Tibial nerve (tissue), 4 donors: ENCODE results near the gene GM2A. TPM values are rescaled to one million over a fixed set of nuclear protein-coding genes. Genes with fewer than 3 reads are reported as not detected.
"Not testable (repeated sequence)": the region's sequence is repeated elsewhere in the genome, so short reads cannot be mapped to it uniquely, and the experiment has no call there.

Experiments
- DNase-seq, 2 donors: peaks; one replicate each; pipeline ENCODE4 v3.0.0-alpha.2; 2019; ENCODE audit warnings: low spot score in 2 of 2
- H3K27ac ChIP-seq, 4 donors: fragments of 200-600 bp; sonication (generic) in 3 of 4; one replicate each; pipeline ENCODE4 v1.5.1; 2017 to 2019; ENCODE audit warnings: mild to moderate bottlenecking in 1 of 4
- H3K27me3 ChIP-seq, 2 donors: fragments of 200-600 bp; sonication (generic) in 1 of 2; one replicate each; pipeline versions ENCODE4 v1.5.1 to v1.6.0; 2017 to 2019
- H3K36me3 ChIP-seq, 3 donors: fragments of 200-600 bp; sonication (generic); one replicate each; pipeline ENCODE4 v1.5.1; 2018 to 2019
- H3K4me1 ChIP-seq, 4 donors: fragments of 200-600 bp; sonication (generic) in 3 of 4; one replicate each; pipeline ENCODE4 v1.5.1; 2017 to 2019
- H3K4me3 ChIP-seq, 4 donors: fragments of 200-600 bp; sonication (generic) in 3 of 4; one replicate each; pipeline ENCODE4 v1.5.1; 2017 to 2019; ENCODE audit warnings: mild to moderate bottlenecking in 1 of 4, moderate library complexity in 1 of 4
- H3K9me3 ChIP-seq, 4 donors: fragments of 200-600 bp; sonication (generic) in 3 of 4; one replicate each; pipeline ENCODE4 v1.5.1; 2017 to 2019
- EP300 ChIP-seq, 2 donors: sonication (generic); formaldehyde crosslinking; IDR thresholded peaks; one replicate each; pipeline ENCODE4 v1.6.1; 2017; ENCODE audit warnings: antibody characterized with exemption in 2 of 2, mild to moderate bottlenecking in 1 of 2
- POLR2A ChIP-seq, 2 donors: fragments of 450-650 bp; IDR thresholded peaks; one replicate each; pipeline ENCODE4 v1.6.1; 2017; ENCODE audit warnings: antibody characterized with exemption in 2 of 2, mild to moderate bottlenecking in 2 of 2, moderate library complexity in 2 of 2
- WGBS, 2 donors: methylation state at CpG; one replicate each; pipeline ENCODE4 v1.1.5; 2018; 5-methylcytosine and 5-hydroxymethylcytosine counted together
- total RNA-seq, 4 donors: library from RNA; depleted of rRNA; stranded (reverse); fragments of >200 nt; gene quantifications; one replicate each; pipeline ENCODE4 v1.1.0, GENCODE V29; 2016
- TF ChIP-seq, protein P1 (sequence below), 5 experiments: fragments of 200-600 bp in 3 of 5; fragments of 450-650 bp in 2 of 5; sonication (generic) in 3 of 5; IDR thresholded peaks; one replicate each; pipeline ENCODE4 v1.5.1; 2016 to 2019; ENCODE audit warnings: antibody characterized with exemption in 5 of 5, mild to moderate bottlenecking in 3 of 5, moderate library complexity in 2 of 5

The GM2A gene
- total RNA-seq, 4 donors from 2014 or later = 30.3 to 37.5 (median 33.7) TPM

DNA sequence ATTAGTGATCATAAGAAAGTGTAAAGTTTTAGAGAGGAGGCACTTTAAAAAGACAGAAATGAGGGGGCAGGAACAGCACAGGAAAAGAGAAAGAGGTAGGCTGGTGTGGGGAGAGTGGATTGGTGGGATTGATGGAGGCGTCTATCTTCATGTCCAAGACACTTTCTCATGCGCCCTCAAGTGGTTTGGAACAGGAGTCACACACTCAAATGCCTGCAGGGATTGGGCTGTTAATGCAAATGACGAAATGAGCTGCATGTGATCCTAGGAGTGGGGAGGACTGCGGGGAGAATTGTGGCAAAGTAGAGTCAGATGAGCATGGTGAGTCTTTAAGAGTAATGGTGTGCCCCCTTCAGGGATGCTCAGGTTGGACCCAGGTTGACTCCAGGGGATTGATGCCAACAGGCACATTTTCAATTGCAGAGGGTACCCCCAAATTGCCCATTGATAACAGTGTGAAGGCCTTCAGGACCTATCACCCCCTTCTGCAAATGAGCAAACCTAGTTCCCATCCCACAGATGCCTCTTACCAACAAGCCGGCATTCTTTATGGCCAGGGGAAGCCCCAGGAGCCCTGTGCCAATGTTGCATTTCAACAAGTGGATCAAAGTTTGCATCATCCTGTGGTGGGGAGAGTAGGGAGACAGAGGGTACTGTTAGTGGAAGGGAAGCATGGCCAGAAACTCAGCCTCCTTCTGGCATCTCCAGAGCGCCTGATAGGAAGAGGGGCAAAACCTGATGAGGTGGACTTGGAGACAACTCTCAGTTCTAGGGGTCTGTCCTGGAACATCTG is 45.3 kb downstream of the GM2A start:
- no peaks in the 10 kb centered on the region for H3K9me3 ChIP-seq
- 52 to 87% methylated on average over 6 of the region's 6 CpGs for WGBS, 2 donors
- no peak overlapping the region for H3K4me3 ChIP-seq
- H3K36me3 ChIP-seq = no peaks in the 10 kb centered on the region
- H3K27ac ChIP-seq = no peak overlapping the region
- DNase-seq = peak in 1 of 2 donors; percentile 15
- no peaks in the 10 kb centered on the region for H3K27me3 ChIP-seq
- TF ChIP-seq, protein P1, sequence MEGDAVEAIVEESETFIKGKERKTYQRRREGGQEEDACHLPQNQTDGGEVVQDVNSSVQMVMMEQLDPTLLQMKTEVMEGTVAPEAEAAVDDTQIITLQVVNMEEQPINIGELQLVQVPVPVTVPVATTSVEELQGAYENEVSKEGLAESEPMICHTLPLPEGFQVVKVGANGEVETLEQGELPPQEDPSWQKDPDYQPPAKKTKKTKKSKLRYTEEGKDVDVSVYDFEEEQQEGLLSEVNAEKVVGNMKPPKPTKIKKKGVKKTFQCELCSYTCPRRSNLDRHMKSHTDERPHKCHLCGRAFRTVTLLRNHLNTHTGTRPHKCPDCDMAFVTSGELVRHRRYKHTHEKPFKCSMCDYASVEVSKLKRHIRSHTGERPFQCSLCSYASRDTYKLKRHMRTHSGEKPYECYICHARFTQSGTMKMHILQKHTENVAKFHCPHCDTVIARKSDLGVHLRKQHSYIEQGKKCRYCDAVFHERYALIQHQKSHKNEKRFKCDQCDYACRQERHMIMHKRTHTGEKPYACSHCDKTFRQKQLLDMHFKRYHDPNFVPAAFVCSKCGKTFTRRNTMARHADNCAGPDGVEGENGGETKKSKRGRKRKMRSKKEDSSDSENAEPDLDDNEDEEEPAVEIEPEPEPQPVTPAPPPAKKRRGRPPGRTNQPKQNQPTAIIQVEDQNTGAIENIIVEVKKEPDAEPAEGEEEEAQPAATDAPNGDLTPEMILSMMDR (IDR thresholded peaks at IDR 0.05) = peak in 2 of 5 experiments; percentile 44 to 48
- no peak for TF ChIP-seq POLR2A (IDR thresholded peaks at IDR 0.05)
- no peak for TF ChIP-seq EP300 (IDR thresholded peaks at IDR 0.05)
- H3K4me1 ChIP-seq = no peaks in the 10 kb centered on the region

DNA sequence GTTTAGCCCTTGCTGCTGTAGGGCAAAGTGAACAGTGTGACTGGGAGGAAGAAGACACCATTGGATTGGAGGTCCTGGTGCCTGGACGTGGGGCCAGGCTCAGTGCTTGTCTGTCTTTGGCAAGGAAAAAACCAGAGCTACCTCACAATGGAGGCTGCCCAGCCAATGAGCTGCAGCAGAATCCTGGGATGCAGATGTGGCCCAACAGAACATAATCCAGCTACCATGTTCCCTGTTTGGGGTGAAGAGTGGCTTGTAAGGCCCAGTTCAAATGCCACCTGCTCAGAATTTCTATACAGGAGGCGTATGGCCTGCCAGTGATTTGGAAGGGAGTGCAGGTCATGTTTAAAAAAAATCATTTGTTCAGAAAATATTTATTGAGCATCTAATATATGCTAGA is 50.7 kb downstream of the GM2A start, which contains the start of gene SLC36A3:
SLC36A3 (minus strand) TSS at position 101 of the 400 bp plus-strand sequence. CDS start 412 bp downstream, outside the sequence.
- DNase-seq = no peak
- Histone ChIP-seq H3K27ac (no peak within 1 kb of the TSS), H3K36me3 (no peaks in the 10 kb centered on the region), H3K4me3 (no peak within 1 kb of the TSS), H3K4me1 (no peaks in the 10 kb centered on the region), H3K27me3 (no peaks in the 10 kb centered on the region), H3K9me3 (no peaks in the 10 kb centered on the region)
- 71 to 87% methylated on average over 2 of the region's 2 CpGs for WGBS, 2 donors
- TF ChIP-seq, protein P1 (IDR thresholded peaks at IDR 0.05) = no peak

DNA sequence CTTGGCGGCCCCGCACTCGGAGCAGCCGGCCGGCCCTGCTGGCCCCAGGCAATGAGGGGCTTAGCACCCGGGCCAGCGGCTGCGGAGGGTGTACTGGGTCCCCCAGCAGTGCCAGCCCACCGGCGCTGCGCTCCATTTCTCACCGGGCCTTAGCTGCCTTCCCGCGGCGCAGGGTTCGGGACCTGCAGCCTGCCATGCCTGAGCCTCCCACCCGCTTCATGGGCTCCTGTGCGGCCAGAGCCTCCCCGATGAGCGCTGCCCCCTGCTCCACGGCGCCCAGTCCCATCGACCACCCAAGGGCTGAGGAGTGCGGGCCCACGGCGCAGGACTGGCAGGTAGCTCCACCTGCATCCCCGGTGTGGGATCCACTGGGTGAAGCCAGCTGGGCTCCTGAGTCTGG is 56.3 kb downstream of the GM2A start:
- not testable (repeated sequence) for DNase-seq, H3K27me3 ChIP-seq, H3K4me1 ChIP-seq, H3K27ac ChIP-seq, H3K36me3 ChIP-seq, H3K4me3 ChIP-seq
- H3K9me3 ChIP-seq = peaks cover 0 to 25% (median 0%) of the 10 kb centered on the region in 4 donors
- WGBS, 2 donors = 99 to 100% methylated on average over 2 to 14 of the region's 27 CpGs

DNA sequence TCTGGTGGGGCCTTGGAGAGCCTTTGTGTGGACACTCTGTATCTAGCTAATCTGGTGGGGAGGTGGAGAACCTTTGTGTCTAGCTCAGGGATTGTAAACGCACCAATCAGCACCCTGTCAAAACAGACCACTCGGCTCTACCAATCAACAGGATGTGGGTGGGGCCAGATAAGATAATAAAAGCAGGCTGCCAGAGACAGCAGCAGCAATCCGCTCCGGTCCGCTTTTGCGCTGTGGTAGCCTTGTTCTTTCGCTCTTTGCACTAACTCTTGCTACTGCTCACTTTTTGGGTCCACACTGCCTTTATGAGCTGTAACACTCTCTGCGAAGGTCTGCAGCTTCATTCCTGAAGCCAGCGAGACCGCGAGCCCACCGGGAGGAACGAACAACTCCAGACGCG is 56.8 kb downstream of the GM2A start:
- H3K27ac ChIP-seq, DNase-seq, H3K4me3 ChIP-seq, H3K4me1 ChIP-seq, H3K27me3 ChIP-seq, H3K36me3 ChIP-seq: not testable (repeated sequence)
- 91 to 94% methylated on average over 15 of the region's 15 CpGs for WGBS, 2 donors
- peaks cover 0 to 25% (median 0%) of the 10 kb centered on the region in 4 donors for H3K9me3 ChIP-seq

DNA sequence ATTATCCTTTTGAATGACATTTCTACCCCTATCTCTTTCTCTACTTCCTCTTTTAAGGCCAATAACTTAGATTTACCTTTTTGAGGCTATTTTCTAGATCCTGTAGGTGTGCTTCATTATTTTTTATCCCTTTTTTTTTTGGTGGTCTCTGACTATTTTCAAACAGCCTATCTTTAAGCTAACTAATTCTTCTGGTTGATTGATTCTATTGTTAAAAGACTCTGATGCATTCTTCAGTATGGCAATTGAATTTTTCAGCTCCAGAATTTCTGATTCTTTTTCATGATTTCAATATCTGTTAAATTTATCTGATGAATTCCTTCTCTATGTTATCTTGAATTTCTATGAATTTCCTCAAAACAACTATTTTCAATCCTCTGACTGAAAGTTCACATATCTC is 57.9 kb downstream of the GM2A start:
- Histone ChIP-seq H3K27ac (no peak overlapping the region), H3K4me3 (no peak overlapping the region), H3K4me1 (peaks cover 0 to 2% (median 0%) of the 10 kb centered on the region in 4 donors), H3K36me3 (no peaks in the 10 kb centered on the region), H3K9me3 (peaks cover 0 to 25% (median 0%) of the 10 kb centered on the region in 4 donors), H3K27me3 (no peaks in the 10 kb centered on the region)
- DNase-seq = no peak
- no peak for TF ChIP-seq EP300 (IDR thresholded peaks at IDR 0.05)
- TF ChIP-seq POLR2A (IDR thresholded peaks at IDR 0.05) = no peak
- TF ChIP-seq, protein P1 (IDR thresholded peaks at IDR 0.05) = no peak

DNA sequence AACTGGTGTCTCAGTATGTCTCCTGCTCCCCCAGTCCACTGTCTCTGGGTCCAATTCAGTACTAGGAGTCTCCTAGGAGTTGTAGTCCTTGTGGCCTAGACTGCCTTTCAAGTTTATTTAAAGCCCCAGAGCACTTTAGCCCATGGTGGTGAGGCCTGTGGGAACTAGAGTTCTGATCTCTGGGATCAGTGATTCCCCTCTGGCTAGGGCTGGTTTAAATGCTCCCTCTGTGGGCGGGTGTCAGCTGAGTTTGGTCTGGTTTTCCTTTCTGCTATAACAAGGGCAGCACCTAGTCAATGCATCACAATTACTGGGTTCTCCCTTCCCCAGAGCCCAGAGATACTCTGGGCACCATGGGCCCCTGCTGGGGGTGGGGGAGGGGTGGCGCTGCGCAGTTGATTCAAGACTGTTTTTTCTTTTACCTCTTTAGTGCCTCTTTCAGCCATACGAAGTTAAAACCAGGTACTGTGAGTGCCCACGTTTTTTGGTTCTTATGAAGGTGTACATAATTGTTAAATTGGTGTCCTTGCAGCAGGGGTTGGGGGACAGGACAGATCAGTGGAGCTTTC is 59.9 kb downstream of the GM2A start:
- TF ChIP-seq EP300 (IDR thresholded peaks at IDR 0.05) (no peak), POLR2A (IDR thresholded peaks at IDR 0.05) (no peak)
- TF ChIP-seq, protein P1 (IDR thresholded peaks at IDR 0.05) = no peak
- no peak overlapping the region for H3K4me3 ChIP-seq
- no peak for DNase-seq

More for the DNA sequence above, 59.9 kb downstream of the GM2A start:
- no peaks in the 10 kb centered on the region for H3K36me3 ChIP-seq
- H3K9me3 ChIP-seq = peaks cover 0 to 25% (median 0%) of the 10 kb centered on the region in 4 donors
- WGBS, 2 donors = 75 to 80% methylated on average over 4 to 5 of the region's 5 CpGs
- no peaks in the 10 kb centered on the region for H3K27me3 ChIP-seq
- no peak overlapping the region for H3K27ac ChIP-seq
- peaks cover 0 to 5% (median 0%) of the 10 kb centered on the region in 4 donors for H3K4me1 ChIP-seq
